HepG2 (cell line): ENCODE data around the gene SGTB.

Experiments used
- AHDC1 ChIP-seq: sonication (generic); formaldehyde crosslinking; IDR thresholded peaks from 2 replicates; pipeline ENCODE4 v1.5.1; 2020; ENCODE audit warnings: mild to moderate bottlenecking, missing genetic modification reagents, borderline replicate concordance
- MAFG ChIP-seq: sonication (generic); formaldehyde crosslinking; IDR thresholded peaks from 2 replicates; pipeline ENCODE4 v1.5.1; 2020; ENCODE audit warnings: mild to moderate bottlenecking, missing genetic modification reagents
- MAZ ChIP-seq, 2 experiments: sonication (generic) in 1 of 2; formaldehyde crosslinking in 1 of 2; IDR thresholded peaks; 2 replicates each; pipeline versions ENCODE4 v1.5.0 to v1.6.1; 2012 to 2020; ENCODE audit warnings: low read depth in 2 of 2, mild to moderate bottlenecking in 2 of 2, borderline replicate concordance in 1 of 2, improper control_type of control experiment in 1 of 2, low read length in 1 of 2, missing genetic modification reagents in 1 of 2, moderate library complexity in 1 of 2
- NFE2L1 ChIP-seq: sonication (generic); formaldehyde crosslinking; IDR thresholded peaks from 2 replicates; pipeline ENCODE4 v1.4.0; 2020; ENCODE audit warnings: missing genetic modification reagents, mild to moderate bottlenecking, borderline replicate concordance
- NFIC ChIP-seq: IDR thresholded peaks from 2 replicates; pipeline ENCODE4 v1.6.1; 2012; ENCODE audit warnings: mild to moderate bottlenecking, low read length, inconsistent platforms
- SP1 ChIP-seq, 2 experiments: fragments of 450-650 bp in 1 of 2; sonication (generic) in 1 of 2; formaldehyde crosslinking in 1 of 2; IDR thresholded peaks; 2 replicates each; pipeline versions ENCODE4 v1.4.0 to v1.6.1; 2016 to 2020; ENCODE audit warnings: missing genetic modification reagents in 1 of 2
- TAF1 ChIP-seq: sonication (generic); formaldehyde crosslinking; IDR thresholded peaks from 2 replicates; pipeline ENCODE4 v1.4.0; 2020; ENCODE audit warnings: missing genetic modification reagents
- ZNF274 ChIP-seq: sonication (generic); formaldehyde crosslinking; IDR thresholded peaks from 2 replicates; pipeline ENCODE4 v1.5.1; 2020; ENCODE audit warnings: mild to moderate bottlenecking, missing genetic modification reagents
- ZNF558 ChIP-seq: sonication (generic); formaldehyde crosslinking; IDR thresholded peaks from 2 replicates; pipeline ENCODE4 v1.9.0; 2022; ENCODE audit warnings: mild to moderate bottlenecking, missing genetic modification reagents, borderline replicate concordance

DNA sequence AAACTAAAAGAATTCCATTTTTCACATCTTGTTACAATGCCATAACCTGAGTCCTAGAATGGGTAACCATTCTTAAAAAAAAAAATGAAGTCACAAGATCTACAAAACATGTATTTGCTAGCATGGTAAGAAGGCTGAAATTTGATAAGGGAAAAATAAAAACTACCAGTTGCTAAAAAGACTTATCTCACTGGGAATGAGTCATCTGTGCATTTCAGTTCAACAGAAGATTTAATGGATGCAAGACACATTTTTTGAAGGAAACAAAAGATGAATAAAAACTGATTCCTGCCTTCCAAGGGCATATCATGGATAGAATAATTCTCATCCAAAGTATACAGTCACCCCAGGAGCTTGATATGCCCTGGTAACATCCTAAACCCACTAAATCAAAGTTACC lies 47.2 kb downstream of the SGTB start:
- TF ChIP-seq AHDC1 = no peak
- TF ChIP-seq MAZ (IDR thresholded peaks at IDR 0.05; ENCODE audit: borderline replicate concordance, low read depth, low read length) = no peak
- TF ChIP-seq MAZ (CRISPR knock-in tag; IDR thresholded peaks at IDR 0.05; ENCODE audit: low read depth) = no peak
- TF ChIP-seq ZNF558 (CRISPR knock-in tag) = no peak
- TF ChIP-seq NFIC = no peak
- TF ChIP-seq ZNF274 = no peak
- TF ChIP-seq TAF1 (CRISPR knock-in tag) = no peak
- TF ChIP-seq MAFG (CRISPR knock-in tag) = no peak
- no peak for TF ChIP-seq SP1 (IDR thresholded peaks at IDR 0.05)
- no peak for TF ChIP-seq SP1 (CRISPR knock-in tag; IDR thresholded peaks at IDR 0.05)
- TF ChIP-seq NFE2L1 (CRISPR knock-in tag) = no peak
